H1 (cell line): ENCODE results near the gene MAP3K3. TPM values are rescaled to one million over a fixed set of nuclear protein-coding genes. Genes with fewer than 3 reads are reported as not detected.
A peak's percentile ranks its signal among the peaks of the same experiment; 100 is the strongest.

Source experiments
- CTCF ChIA-PET: fragments of 300-600 bp; sonication (Branson Sonifier 250); formaldehyde crosslinking; loops from one replicate; lab custom pipeline; 2021; ENCODE audit not compliant: partially characterized antibody; lab: Charles Lee
- POLR2A ChIA-PET: fragments of 300-600 bp; sonication (Branson Sonifier 250); formaldehyde crosslinking; loops from one replicate; lab custom pipeline; 2021; ENCODE audit warnings: inconsistent platforms; ENCODE audit not compliant: partially characterized antibody; lab: Charles Lee
- DNase-seq, 2 experiments: peaks; one replicate each; pipeline versions ENCODE4 v3.0.0 to v3.0.0-alpha.2; 2010 to 2022; ENCODE audit warnings: low spot score in 2 of 2, low read depth in 1 of 2, mixed read lengths in 1 of 2
- FAIRE-seq: peaks from 2 replicates; lab custom pipeline; 2011; peaks lifted over from hg19 to GRCh38; lab: Jason Lieb, UNC
- H2AFZ ChIP-seq: 2 replicates; pipeline ENCODE4 v1.8.1; 2012; ENCODE audit warnings: low read length, inconsistent platforms
- H2AK5ac ChIP-seq: 2 replicates; pipeline ENCODE4 v1.6.1; 2013; ENCODE audit warnings: low read depth, low read length
- H2BK120ac ChIP-seq: replicated peaks from 2 replicates; pipeline ENCODE3; 2013; ENCODE audit warnings: low read depth, low read length, inconsistent platforms
- H2BK12ac ChIP-seq: 2 replicates; pipeline ENCODE4 v1.6.1; 2013; ENCODE audit warnings: low read depth, low read length
- H2BK15ac ChIP-seq: 2 replicates; pipeline ENCODE4 v1.6.1; 2013; ENCODE audit warnings: low read length
- H2BK20ac ChIP-seq: 2 replicates; pipeline ENCODE4 v1.6.1; 2013; ENCODE audit warnings: low read length
- H2BK5ac ChIP-seq: 2 replicates; pipeline ENCODE4 v1.6.1; 2013; ENCODE audit warnings: low read depth, low read length
- H3K14ac ChIP-seq: 2 replicates; pipeline ENCODE4 v1.6.1; 2013; ENCODE audit warnings: inconsistent platforms; ENCODE audit not compliant: insufficient read length
- H3K18ac ChIP-seq: 2 replicates; pipeline ENCODE4 v1.6.1; 2013; ENCODE audit warnings: low read length; ENCODE audit errors: extremely low read depth
- H3K23ac ChIP-seq: 2 replicates; pipeline ENCODE4 v1.6.1; 2013; ENCODE audit warnings: inconsistent platforms; ENCODE audit not compliant: insufficient read length
- H3K23me2 ChIP-seq: 2 replicates; pipeline ENCODE4 v1.6.1; 2013; ENCODE audit warnings: low read depth, low read length
- H3K27ac ChIP-seq: 2 replicates; pipeline ENCODE4 v1.6.1; 2011; ENCODE audit warnings: low read depth, low read length, inconsistent platforms
- H3K27me3 ChIP-seq, 4 experiments: replicated peaks in 1 of 4; 1 replicate in 1 of 4; 2 replicates in 3 of 4; pipeline versions ENCODE4 v1.6.1 to v1.8.1; 2011 to 2013; ENCODE audit warnings: low read length in 3 of 4, mild to moderate bottlenecking in 3 of 4, inconsistent platforms in 2 of 4, mixed read lengths in 2 of 4, moderate library complexity in 1 of 4; ENCODE audit not compliant: control insufficient read depth in 3 of 4, insufficient read depth in 3 of 4; ENCODE audit errors: extremely low read depth in 1 of 4
- H3K36me3 ChIP-seq, 4 experiments: 2 replicates each; pipeline versions ENCODE4 v1.6.1 to v1.8.1; 2011 to 2013; ENCODE audit warnings: mild to moderate bottlenecking in 4 of 4, low read length in 3 of 4, moderate library complexity in 2 of 4, control low read depth in 1 of 4, inconsistent platforms in 1 of 4; ENCODE audit not compliant: insufficient read depth in 4 of 4, control insufficient read depth in 2 of 4
- H3K4ac ChIP-seq: replicated peaks from 2 replicates; pipeline ENCODE3; 2013; ENCODE audit warnings: low read length, low read depth, mixed read lengths, inconsistent platforms; ENCODE audit not compliant: insufficient read length
- H3K4me1 ChIP-seq, 4 experiments: replicated peaks in 1 of 4; 1 replicate in 1 of 4; 2 replicates in 3 of 4; pipeline versions ENCODE4 v1.6.1 to v1.8.1; 2011 to 2013; ENCODE audit warnings: low read length in 3 of 4, inconsistent platforms in 2 of 4, mixed read lengths in 1 of 4; ENCODE audit not compliant: insufficient read depth in 4 of 4, control insufficient read depth in 3 of 4
- H3K4me2 ChIP-seq, 2 experiments: 2 replicates each; pipeline versions ENCODE4 v1.6.1 to v1.8.1; 2011 to 2013; ENCODE audit warnings: low read depth in 2 of 2, low read length in 2 of 2, control low read depth in 1 of 2, inconsistent platforms in 1 of 2, mild to moderate bottlenecking in 1 of 2; ENCODE audit not compliant: insufficient read depth in 1 of 2
- H3K4me3 ChIP-seq, 4 experiments: fragments of 200-600, 300-600 bp in 1 of 4; sonication (generic), shearing (Covaris generic), sonication (Bioruptor Twin) in 1 of 4; 2 replicates each; pipeline versions ENCODE4 v1.5.1 to v1.8.1; 2011 to 2016; ENCODE audit warnings: low read length in 4 of 4, low read depth in 3 of 4, control low read depth in 2 of 4, inconsistent platforms in 2 of 4, mild to moderate bottlenecking in 2 of 4, mixed read lengths in 1 of 4, moderate library complexity in 1 of 4; ENCODE audit not compliant: insufficient read depth in 2 of 4; ENCODE audit errors: extremely low read depth in 1 of 4
- H3K56ac ChIP-seq: replicated peaks from 2 replicates; pipeline ENCODE3; 2013; ENCODE audit warnings: low read depth, mild to moderate bottlenecking, mixed read lengths, low read length, inconsistent platforms; ENCODE audit not compliant: insufficient read length
- H3K79me1 ChIP-seq: 2 replicates; pipeline ENCODE4 v1.6.1; 2013; ENCODE audit warnings: low read depth, low read length, control low read depth
- H3K79me2 ChIP-seq, 2 experiments: 2 replicates each; pipeline versions ENCODE4 v1.6.1 to v1.8.1; 2012 to 2013; ENCODE audit warnings: low read length in 2 of 2, mild to moderate bottlenecking in 2 of 2, inconsistent platforms in 1 of 2; ENCODE audit not compliant: insufficient read depth in 2 of 2, control insufficient read depth in 1 of 2
- H3K9ac ChIP-seq, 4 experiments: replicated peaks in 1 of 4; 1 replicate in 1 of 4; 2 replicates in 3 of 4; pipeline versions ENCODE4 v1.6.1 to v1.8.1; 2011 to 2013; ENCODE audit warnings: low read depth in 3 of 4, low read length in 3 of 4, control low read depth in 2 of 4, mild to moderate bottlenecking in 2 of 4, moderate library complexity in 2 of 4, inconsistent platforms in 1 of 4; ENCODE audit errors: extremely low read depth in 1 of 4
- H3K9me3 ChIP-seq, 2 experiments: 2 replicates each; pipeline versions ENCODE4 v1.6.1 to v1.8.1; 2012 to 2013; ENCODE audit warnings: mild to moderate bottlenecking in 2 of 2, moderate library complexity in 2 of 2, control low read depth in 1 of 2, inconsistent platforms in 1 of 2, low read depth in 1 of 2, low read length in 1 of 2, mixed read lengths in 1 of 2; ENCODE audit not compliant: insufficient read depth in 2 of 2
- H4K20me1 ChIP-seq, 2 experiments: replicated peaks in 1 of 2; 2 replicates each; pipeline versions ENCODE3 to v1.8.1; 2011 to 2013; ENCODE audit warnings: inconsistent platforms in 2 of 2, low read length in 2 of 2, mild to moderate bottlenecking in 1 of 2; ENCODE audit not compliant: insufficient read depth in 2 of 2, control insufficient read depth in 1 of 2
- H4K5ac ChIP-seq: 2 replicates; pipeline ENCODE4 v1.6.1; 2013; ENCODE audit warnings: low read length, low read depth, mixed read lengths, inconsistent platforms; ENCODE audit not compliant: insufficient read length
- H4K8ac ChIP-seq: 2 replicates; pipeline ENCODE4 v1.8.0; 2013; ENCODE audit warnings: mild to moderate bottlenecking, moderate library complexity, low read length, inconsistent platforms; ENCODE audit not compliant: insufficient read depth; ENCODE audit errors: extremely low read depth
- H4K91ac ChIP-seq: replicated peaks from 2 replicates; pipeline ENCODE3; 2013; ENCODE audit warnings: low read length, mixed read lengths, inconsistent platforms; ENCODE audit not compliant: insufficient read length
- FOSL1 ChIP-seq: IDR thresholded peaks from 2 replicates; pipeline ENCODE4 v1.6.1; 2011; ENCODE audit warnings: mild to moderate bottlenecking, low read depth, low read length, moderate library complexity; ENCODE audit not compliant: insufficient read depth
- GTF2F1 ChIP-seq: IDR thresholded peaks from 2 replicates; pipeline ENCODE4 v1.6.1; 2012; ENCODE audit warnings: low read depth, low read length, improper control_type of control experiment, borderline replicate concordance
- PHF8 ChIP-seq: fragments of 200-600 bp; sonication (generic); conservative IDR thresholded peaks from 2 replicates; pipeline ENCODE4 v1.7.1; 2012; ENCODE audit warnings: low read depth, mild to moderate bottlenecking, inconsistent platforms, low read length, moderate library complexity
- POLR2A ChIP-seq, 2 experiments: IDR thresholded peaks; 1 replicate in 1 of 2; 2 replicates in 1 of 2; pipeline ENCODE4 v1.6.1; 2011; ENCODE audit warnings: low read depth in 2 of 2, low read length in 2 of 2, mild to moderate bottlenecking in 2 of 2; ENCODE audit errors: control extremely low read depth in 1 of 2
- RAD21 ChIP-seq, 2 experiments: IDR thresholded peaks in 1 of 2; conservative IDR thresholded peaks in 1 of 2; 2 replicates each; pipeline ENCODE4 v1.6.1; 2011; ENCODE audit warnings: low read depth in 2 of 2, low read length in 2 of 2, improper control_type of control experiment in 1 of 2, inconsistent platforms in 1 of 2, mild to moderate bottlenecking in 1 of 2, moderate library complexity in 1 of 2
- SIRT6 ChIP-seq: IDR thresholded peaks from one replicate; pipeline ENCODE4 v1.7.1; 2012; ENCODE audit warnings: low read length, inconsistent platforms
- WGBS, 2 experiments: shearing (Covaris generic) in 1 of 2; methylation state at CpG; one replicate each; pipeline versions ENCODE4 v1.1.6 to v1.1.7; 2013 to 2015; ENCODE audit warnings: low lambda C conversion rate in 2 of 2, mixed read lengths in 2 of 2, inconsistent platforms in 1 of 2, low coverage in 1 of 2, missing lambda C conversion rate in 1 of 2; ENCODE audit not compliant: insufficient replicate concordance in 2 of 2, insufficient coverage in 1 of 2, insufficient read length in 1 of 2; ENCODE audit errors: extremely low coverage in 1 of 2, missing lambda C conversion rate in 1 of 2; 5-methylcytosine and 5-hydroxymethylcytosine counted together
- polyA plus RNA-seq, 7 experiments: library from polyadenylated mRNA; depleted of rRNA in 3 of 7; stranded (reverse) in 5 of 7; unstranded in 2 of 7; fragments of >200 nt in 5 of 7; fragments of 200-250 nt in 2 of 7; gene quantifications; 1 replicate in 5 of 7; 2 replicates in 1 of 7; 4 replicates in 1 of 7; pipeline versions ENCODE4 v1.2.1 to v1.2.3, GENCODE V29; 2011 to 2013; ENCODE audit warnings: missing spikeins in 2 of 7, mixed read lengths in 2 of 7
- total RNA-seq: library from RNA; stranded (reverse); fragmentation: NEBNext Ultra II Directional; extraction: Animal tissue kit (Norgen Biotek cat#: 25700); gene quantifications from 2 replicates; pipeline ENCODE4 v1.2.1, GENCODE V29; 2021

The MAP3K3 gene
- total and polyA plus RNA-seq, 2 of the 8 experiments (the other 6 are each of a cell fraction or from before 2014, with no cell fraction given): 10.3 to 21.0 TPM

- Histone ChIP-seq H2BK20ac (no peak overlapping the region), H4K20me1 (no peaks in the 10 kb centered on the region), H2BK5ac (peak overlapping the region; percentile 89; the same call in 1 of the 2 replicates), H3K14ac (no peak overlapping the region), H2BK12ac (no peak overlapping the region), H4K5ac (peak overlapping the region; percentile 77), H2BK120ac (no peak overlapping the region), H3K4me2 (peak overlapping the region; percentile 75 to 90), H3K36me3 (peaks cover 0 to 7% (median 3%) of the 10 kb centered on the region in 4 experiments; a peak in 5 of 8 replicates), H4K8ac (peak overlapping the region; percentile 93; the same call in 1 of the 2 replicates), H3K23ac (no peak overlapping the region), H3K79me1 (no peaks in the 10 kb centered on the region; the same call in 1 of the 2 replicates), H3K23me2 (peaks cover 6% of the 10 kb centered on the region), H3K79me2 (peaks cover 0 to 10% of the 10 kb centered on the region in 2 experiments; a peak in 2 of 4 replicates), H3K4me1 (peaks cover 0 to 3% (median 0%) of the 10 kb centered on the region in 4 experiments; a peak in 2 of 7 replicates), H3K9ac (peak overlapping the region; percentile 5 to 87 (median 72); a peak in 6 of 7 replicates), H2AFZ (0 out of 2 replicates have a peak overlapping the region, but pooled peaks have one; percentile 35), H3K9me3 (no peaks in the 10 kb centered on the region), H2BK15ac (no peak overlapping the region), H3K27ac (peak overlapping the region; percentile 84), H3K18ac (peak overlapping the region; percentile 75), H4K91ac (peak overlapping the region; percentile 79), H2AK5ac (no peak overlapping the region), H3K4ac (peak overlapping the region; percentile 45), H3K4me3 (peak overlapping the region; percentile 56 to 95 (median 88)), H3K56ac (peak overlapping the region; percentile 88), H3K27me3 (no peaks in the 10 kb centered on the region)
- ChIA-PET CTCF (no interaction called here), POLR2A (interaction anchor here (0.5 to 2.0 kb wide), 9 partner anchors 21 to 98 kb away, joined by 3 to 14 read pairs (median 4); partner anchors contain the start of genes CCDC47 and DDX42)
- WGBS, 2 experiments: 0% methylated on average over 14 of the region's 14 CpGs; no CpG with 5 or more reads in 1 of the 2 experiments
- FAIRE-seq (no peak), DNase-seq (no peak)
- TF ChIP-seq PHF8 (no peak), RAD21 (IDR thresholded peaks at IDR 0.05 in 1 of 2, conservative IDR thresholded peaks at IDR 0.05 in 1 of 2; ENCODE audit: low read depth in 2 of 2, low read length in 2 of 2) (no peak), GTF2F1 (no peak), POLR2A (IDR thresholded peaks at IDR 0.05; ENCODE audit: control extremely low read depth in 1 of 2, low read depth in 2 of 2, low read length in 2 of 2) (no peak), FOSL1 (no peak), SIRT6 (no peak)
Observed at GRCh38 chr17:63741143-63741407, 118.9 kb downstream of the MAP3K3 start.
